ENCODE results near the gene PSTPIP1.

Gene PSTPIP1

DNA sequence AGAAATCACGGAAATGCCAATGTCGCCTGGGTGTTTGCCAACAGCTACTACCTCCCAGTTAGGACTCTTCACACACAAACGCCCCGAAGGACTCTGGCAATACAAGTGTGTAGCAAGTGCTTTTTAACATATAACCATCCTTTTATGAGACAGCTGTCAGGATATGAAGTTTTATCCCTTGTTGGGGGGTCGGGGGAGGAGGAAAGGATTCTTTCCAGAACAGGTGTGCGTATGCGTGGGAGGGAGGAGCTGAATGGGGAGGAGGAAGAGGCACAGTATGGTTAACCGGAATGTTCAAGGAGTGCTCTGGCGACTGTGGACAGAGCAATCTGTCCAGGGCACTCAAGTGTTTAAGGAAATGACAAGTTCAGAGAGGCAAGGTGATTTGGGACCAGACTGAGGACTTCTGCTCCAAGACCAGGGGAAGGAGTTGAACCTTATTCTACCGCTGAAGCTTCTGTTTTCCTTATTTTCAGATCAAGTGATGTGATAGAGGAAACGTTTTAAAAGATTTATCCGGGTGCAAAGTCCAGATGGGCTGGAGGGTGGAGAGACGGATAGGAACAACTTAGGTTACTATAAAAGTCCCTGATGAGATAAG, 74.7 kb downstream of the PSTPIP1 start:
- no peak for TF ChIP-seq FOXP2 (optimal IDR thresholded peaks at IDR 0.05; ENCODE audit: borderline replicate concordance, extremely low read depth, extremely low read length, insufficient read depth)

DNA sequence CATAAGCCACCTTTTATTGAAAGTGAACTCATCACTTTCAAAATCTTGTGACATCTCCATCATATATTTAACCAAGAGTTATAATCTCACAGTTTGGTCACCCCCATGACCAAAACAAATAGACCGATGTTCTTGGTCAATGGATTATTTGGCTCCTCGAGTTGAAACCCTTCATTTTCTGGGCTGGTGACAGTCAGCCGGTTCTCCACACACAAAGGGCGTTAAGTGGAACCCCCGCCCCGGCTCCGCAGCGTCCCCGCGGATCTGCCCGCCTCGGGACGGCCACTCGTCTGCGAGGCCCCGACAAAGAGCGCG, 75.2 kb downstream of the PSTPIP1 start:
- no peak for TF ChIP-seq POLR2AphosphoS5 (IDR thresholded peaks at IDR 0.05; ENCODE audit: low read depth, low read length)
- TF ChIP-seq REST (IDR thresholded peaks at IDR 0.05; ENCODE audit: insufficient read depth in 1 of 2, low read depth in 2 of 2, low read length in 2 of 2): no peak
- no peak for TF ChIP-seq SIN3A (IDR thresholded peaks at IDR 0.05; ENCODE audit: borderline replicate concordance, insufficient read depth, low read length)

GRCh38 chr15:77070495-77071304, 75.8 kb downstream of the PSTPIP1 start, which contains the start of gene TSPAN3:
Gene TSPAN3, minus strand, starts transcription at chr15:77071109. Its CDS starts 155 bp downstream, at chr15:77070954.
- TF ChIP-seq TAF1 (IDR thresholded peaks at IDR 0.05; ENCODE audit: borderline replicate concordance, insufficient read depth, low read length): peak; percentile 82
- TF ChIP-seq SIN3A (IDR thresholded peaks at IDR 0.05; ENCODE audit: borderline replicate concordance, insufficient read depth, low read length): 0 out of 2 replicates have a peak, but pooled peaks have one; percentile 16
- no peak for TF ChIP-seq REST (IDR thresholded peaks at IDR 0.05; ENCODE audit: insufficient read depth in 1 of 2, low read depth in 2 of 2, low read length in 2 of 2)
- peak; percentile 47 for TF ChIP-seq FOXP2 (optimal IDR thresholded peaks at IDR 0.05; ENCODE audit: borderline replicate concordance, extremely low read depth, extremely low read length, insufficient read depth)
- peak; percentile 88 for TF ChIP-seq POLR2AphosphoS5 (IDR thresholded peaks at IDR 0.05; ENCODE audit: low read depth, low read length)

GRCh38 chr15:77071305-77072223, 76.6 kb downstream of the PSTPIP1 start:
- TF ChIP-seq FOXP2 (optimal IDR thresholded peaks at IDR 0.05; ENCODE audit: borderline replicate concordance, extremely low read depth, extremely low read length, insufficient read depth) (no peak), POLR2AphosphoS5 (IDR thresholded peaks at IDR 0.05; ENCODE audit: low read depth, low read length) (no peak), REST (IDR thresholded peaks at IDR 0.05; ENCODE audit: insufficient read depth in 1 of 2, low read depth in 2 of 2, low read length in 2 of 2) (no peak), TAF1 (IDR thresholded peaks at IDR 0.05; ENCODE audit: borderline replicate concordance, insufficient read depth, low read length) (no peak), SIN3A (IDR thresholded peaks at IDR 0.05; ENCODE audit: borderline replicate concordance, insufficient read depth, low read length) (no peak)

DNA sequence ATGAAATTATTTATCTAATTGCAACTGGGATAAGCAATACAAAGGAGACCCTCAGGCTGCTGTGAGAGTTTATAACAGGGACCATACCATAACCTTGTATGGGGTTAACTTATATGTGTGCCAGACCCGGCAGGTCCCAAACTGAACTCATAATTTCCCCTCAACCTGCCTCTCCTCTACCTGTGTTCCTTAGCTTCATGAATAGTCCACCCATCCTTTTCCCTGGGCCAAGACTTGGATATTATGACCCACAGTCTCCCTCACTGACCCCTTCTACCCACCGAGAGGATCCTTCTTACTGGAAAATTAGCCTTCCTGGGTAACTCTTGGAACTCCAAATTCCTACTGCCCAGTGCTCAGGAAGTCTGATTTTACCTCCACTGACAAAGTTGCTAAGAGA, 79.4 kb downstream of the PSTPIP1 start:
- TF ChIP-seq SIN3A (IDR thresholded peaks at IDR 0.05; ENCODE audit: borderline replicate concordance, insufficient read depth, low read length): no peak
- TF ChIP-seq REST (IDR thresholded peaks at IDR 0.05; ENCODE audit: insufficient read depth in 1 of 2, low read depth in 2 of 2, low read length in 2 of 2): no peak
- no peak for TF ChIP-seq FOXP2 (optimal IDR thresholded peaks at IDR 0.05; ENCODE audit: borderline replicate concordance, extremely low read depth, extremely low read length, insufficient read depth)
- TF ChIP-seq POLR2AphosphoS5 (IDR thresholded peaks at IDR 0.05; ENCODE audit: low read depth, low read length): no peak
- no peak for TF ChIP-seq TAF1 (IDR thresholded peaks at IDR 0.05; ENCODE audit: borderline replicate concordance, insufficient read depth, low read length)
